Measurements from ENCODE around the gene HMCN2. TPM values are rescaled to one million over a fixed set of nuclear protein-coding genes. Genes with fewer than 3 reads are reported as not detected.

HMCN2 gene
- total RNA-seq, 4 donors from 2014 or later, result 1.8 to 46.7 (median 24.4) TPM

- no peak for DNase-seq
- H3K36me3 ChIP-seq, result no peaks in the 10 kb centered on the region
- intact Hi-C loops (cut with DNase I; ENCODE audit: low total_unique reads), result no loop called here
- no peak overlapping the region for H3K27ac ChIP-seq
- no peaks in the 10 kb centered on the region for H3K9me3 ChIP-seq
- no peak overlapping the region for H3K4me3 ChIP-seq
- TF ChIP-seq CTCF (IDR thresholded peaks at IDR 0.05) (no peak), POLR2A (IDR thresholded peaks at IDR 0.05) (no peak)
- H3K4me1 ChIP-seq, result no peaks in the 10 kb centered on the region
- H3K27me3 ChIP-seq, result no peaks in the 10 kb centered on the region
Observed at GRCh38 chr9:130421154-130421801, 155.7 kb downstream of the HMCN2 start.

GRCh38 chr9:130421802-130422276, 156.3 kb downstream of the HMCN2 start:
- Histone ChIP-seq H3K27ac (no peak overlapping the region), H3K9me3 (no peaks in the 10 kb centered on the region), H3K27me3 (no peaks in the 10 kb centered on the region), H3K4me1 (no peaks in the 10 kb centered on the region), H3K4me3 (no peak overlapping the region), H3K36me3 (no peaks in the 10 kb centered on the region)
- intact Hi-C loops (cut with DNase I; ENCODE audit: low total_unique reads), result no loop called here
- no peak for DNase-seq
- TF ChIP-seq POLR2A (IDR thresholded peaks at IDR 0.05), result no peak
- TF ChIP-seq CTCF (IDR thresholded peaks at IDR 0.05), result no peak

GRCh38 chr9:130422546-130422945, 157.0 kb downstream of the HMCN2 start:
- Histone ChIP-seq H3K4me3 (no peak overlapping the region), H3K27me3 (no peaks in the 10 kb centered on the region), H3K27ac (no peak overlapping the region), H3K4me1 (no peaks in the 10 kb centered on the region), H3K36me3 (no peaks in the 10 kb centered on the region), H3K9me3 (no peaks in the 10 kb centered on the region)
- intact Hi-C loops (cut with DNase I; ENCODE audit: low total_unique reads), result no loop called here
- no peak for DNase-seq
- TF ChIP-seq POLR2A (IDR thresholded peaks at IDR 0.05) (no peak), CTCF (IDR thresholded peaks at IDR 0.05) (no peak)

GRCh38 chr9:130423272-130423671, 157.7 kb downstream of the HMCN2 start:
- Histone ChIP-seq H3K27ac (no peak overlapping the region), H3K36me3 (no peaks in the 10 kb centered on the region), H3K27me3 (no peaks in the 10 kb centered on the region), H3K9me3 (no peaks in the 10 kb centered on the region), H3K4me1 (no peaks in the 10 kb centered on the region), H3K4me3 (no peak overlapping the region)
- intact Hi-C loops (cut with DNase I; ENCODE audit: low total_unique reads), result no loop called here
- no peak for TF ChIP-seq POLR2A (IDR thresholded peaks at IDR 0.05)
- no peak for TF ChIP-seq CTCF (IDR thresholded peaks at IDR 0.05)
- no peak for DNase-seq

- Histone ChIP-seq H3K36me3 (no peaks in the 10 kb centered on the region), H3K4me3 (no peak overlapping the region), H3K4me1 (no peaks in the 10 kb centered on the region), H3K9me3 (no peaks in the 10 kb centered on the region), H3K27me3 (no peaks in the 10 kb centered on the region), H3K27ac (no peak overlapping the region)
- intact Hi-C loops (cut with DNase I; ENCODE audit: low total_unique reads), result no loop called here
- no peak for DNase-seq
- no peak for TF ChIP-seq CTCF (IDR thresholded peaks at IDR 0.05)
- TF ChIP-seq POLR2A (IDR thresholded peaks at IDR 0.05), result no peak
Observed at GRCh38 chr9:130424595-130425454, 159.3 kb downstream of the HMCN2 start.

Data from uterus (tissue), 4 donors.